IPS DF 4.7 (cell line): ENCODE data around the gene MARK1.

Experiments
- DNase-seq: peaks from one replicate; pipeline ENCODE4 v3.0.0-alpha.2; 2013; ENCODE audit warnings: low spot score; ENCODE audit errors: extremely low read depth

MARK1 gene

GRCh38 chr1:220528679-220529501, 954 bp downstream of the MARK1 start:
- no peak for DNase-seq

DNA sequence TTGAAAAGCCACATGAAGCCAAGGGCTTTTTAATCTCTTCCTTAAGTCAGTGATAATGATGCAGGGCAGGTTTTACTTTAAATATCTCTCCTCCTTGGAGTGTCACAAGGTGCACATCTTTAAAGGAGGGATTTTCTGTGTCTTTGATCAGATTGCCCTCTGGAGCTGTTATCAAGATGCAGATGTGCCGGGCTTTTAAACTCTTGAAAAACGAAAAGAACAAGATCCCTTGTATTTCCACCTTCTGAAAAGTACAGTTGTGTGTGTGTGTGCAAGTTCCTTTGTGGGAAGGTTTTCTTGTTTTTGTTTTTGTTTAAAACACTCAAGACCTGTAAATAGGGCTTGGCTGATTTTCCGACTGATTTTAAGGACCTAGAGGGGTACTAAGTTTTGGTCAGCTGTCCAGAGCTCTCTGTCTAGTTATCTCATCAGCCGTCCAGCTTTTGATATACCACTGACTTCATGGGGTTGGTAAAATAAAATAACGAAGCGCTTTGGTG, 1.6 kb downstream of the MARK1 start:
- DNase-seq: no peak

DNA sequence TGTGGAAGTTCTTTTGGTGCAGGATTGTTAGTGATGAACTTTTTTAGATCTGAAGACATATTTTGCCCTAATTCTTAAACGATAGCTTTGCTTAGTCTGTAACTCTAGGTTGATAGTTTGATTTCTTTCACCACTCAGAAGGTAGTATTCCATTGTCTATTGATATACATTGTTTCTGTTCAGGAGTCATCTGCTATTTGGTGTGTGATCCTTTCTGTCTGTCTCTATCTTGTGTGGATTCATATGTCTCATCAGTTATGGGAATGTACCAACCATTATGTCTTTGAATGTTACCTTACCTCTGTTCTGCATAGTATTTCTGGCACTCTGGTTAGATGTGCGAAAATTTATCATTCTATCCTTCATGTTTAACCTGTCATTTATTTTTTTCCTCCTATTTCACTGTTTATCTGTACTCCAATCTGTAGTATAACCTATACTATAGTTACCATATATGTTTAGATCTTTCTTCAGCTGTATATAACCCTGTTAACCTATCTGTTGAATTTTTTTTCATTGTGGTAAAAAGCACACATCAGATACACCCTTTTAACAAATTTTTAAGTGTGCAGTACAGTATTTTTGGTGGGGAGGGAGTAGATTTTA, 5.7 kb downstream of the MARK1 start:
- DNase-seq: no peak

DNA sequence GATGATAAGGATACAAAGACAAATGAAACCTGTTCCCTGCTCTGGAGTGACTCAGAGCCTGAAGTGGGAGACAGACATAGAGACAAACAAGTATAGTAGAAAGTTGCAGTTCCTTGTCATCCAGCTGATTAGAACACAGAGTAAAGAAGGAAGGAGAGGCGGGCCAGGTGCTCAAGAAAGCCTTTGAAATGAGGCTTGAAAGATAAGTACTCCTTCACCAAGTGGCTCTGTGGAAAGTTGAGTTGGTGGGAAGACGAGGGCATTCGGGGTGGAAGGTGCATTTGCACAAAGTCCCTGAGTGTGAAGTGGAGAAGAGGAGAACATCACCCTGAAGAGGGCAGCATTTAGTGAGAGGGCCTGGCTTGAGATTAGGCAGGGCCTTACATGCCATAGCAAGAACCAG, 17.0 kb downstream of the MARK1 start:
- DNase-seq: no peak

DNA sequence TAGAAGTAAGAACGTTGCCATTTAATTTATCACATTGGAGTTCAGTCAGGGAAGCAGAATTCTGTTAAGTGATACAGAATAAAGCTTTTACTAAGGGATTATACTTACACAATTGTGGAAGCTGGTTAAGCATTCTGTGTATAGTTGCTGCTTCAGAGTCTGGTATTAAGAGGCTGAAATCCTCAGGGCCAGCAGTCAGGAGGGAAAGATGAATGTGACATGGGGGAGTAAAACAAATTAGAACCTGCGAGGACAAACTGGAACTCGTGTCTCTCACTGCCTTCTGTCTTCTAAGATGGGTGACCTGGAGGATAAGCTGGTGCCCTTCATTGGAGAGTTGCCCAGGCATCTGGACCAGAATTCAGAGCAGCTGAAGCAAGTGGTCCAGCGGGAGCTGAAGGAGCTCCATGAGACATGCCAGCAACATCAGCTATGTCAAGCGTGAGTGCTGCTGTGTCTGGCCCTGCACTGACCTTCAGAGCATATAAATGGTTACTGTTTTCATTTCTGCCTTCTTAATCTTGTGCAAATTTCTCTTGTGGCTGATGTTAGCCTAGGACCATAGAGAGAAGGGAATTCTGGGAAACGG, 23.0 kb downstream of the MARK1 start:
- DNase-seq: no peak

- no peak for DNase-seq
Observed at GRCh38 chr1:220551718-220552117, 23.8 kb downstream of the MARK1 start.

DNA sequence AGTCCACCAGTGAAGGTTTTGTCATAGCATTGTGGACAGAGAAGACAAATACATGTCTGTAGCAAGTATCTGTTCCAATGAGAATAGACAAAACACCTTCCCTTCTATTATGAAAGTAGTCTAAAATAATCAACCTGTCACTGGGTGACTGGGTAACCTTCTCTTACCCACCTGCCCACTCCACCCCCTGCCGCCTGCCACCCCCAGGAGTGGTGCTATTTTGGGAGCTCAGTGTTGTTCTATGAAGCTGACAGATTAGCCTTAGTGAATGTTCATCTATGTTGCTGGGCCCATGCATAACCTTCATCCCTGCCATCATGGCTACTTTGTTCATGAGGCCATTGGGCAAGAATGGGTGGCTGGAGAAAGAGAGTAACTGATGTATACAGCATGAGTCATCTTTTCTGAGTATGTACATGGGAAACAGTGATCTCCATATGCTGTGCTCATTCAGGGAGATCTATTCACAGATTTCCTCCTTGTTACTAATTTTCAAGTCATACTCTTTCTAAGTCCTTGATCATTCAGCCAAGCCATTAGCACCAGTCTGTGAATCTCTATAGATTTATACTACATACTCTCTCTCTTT, 24.8 kb downstream of the MARK1 start:
- no peak for DNase-seq

DNA sequence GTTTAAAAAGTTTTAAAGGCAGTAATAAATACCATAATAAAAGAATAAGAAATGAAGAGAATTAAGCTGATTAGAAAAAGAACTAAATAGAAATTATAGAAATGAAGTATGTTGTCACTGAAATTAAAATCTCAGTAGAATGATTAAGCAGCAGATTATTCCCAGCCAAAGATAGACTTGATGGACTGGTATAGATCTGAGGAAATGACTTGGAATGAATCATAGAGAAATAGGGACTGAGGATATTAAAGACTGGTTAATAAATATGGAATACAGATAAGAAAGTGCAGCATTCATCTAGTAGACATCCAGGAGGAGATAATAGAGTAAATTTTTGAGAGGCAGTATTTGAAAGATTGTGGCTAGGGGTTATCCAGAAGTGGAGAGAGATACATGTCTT, 28.7 kb downstream of the MARK1 start:
- no peak for DNase-seq

DNA sequence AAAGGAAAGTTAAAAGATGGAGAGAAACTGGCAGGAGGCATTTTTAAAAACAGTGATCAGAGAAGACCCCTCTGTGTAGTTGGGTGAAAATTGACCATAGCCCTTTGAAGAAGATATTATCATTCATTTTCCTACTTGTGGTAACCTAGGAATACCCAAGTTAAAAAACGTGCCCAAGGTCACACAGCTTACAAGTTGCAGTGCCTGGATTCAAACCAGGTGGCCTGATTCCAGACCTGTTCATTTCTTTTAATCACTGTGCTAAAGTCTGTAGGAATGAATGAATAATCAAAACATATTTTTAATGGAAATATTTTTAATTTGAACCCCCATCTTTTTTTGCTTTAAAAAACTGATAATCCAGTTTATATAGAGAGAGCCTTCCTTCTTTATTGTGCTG, 35.6 kb downstream of the MARK1 start:
- DNase-seq: no peak

DNA sequence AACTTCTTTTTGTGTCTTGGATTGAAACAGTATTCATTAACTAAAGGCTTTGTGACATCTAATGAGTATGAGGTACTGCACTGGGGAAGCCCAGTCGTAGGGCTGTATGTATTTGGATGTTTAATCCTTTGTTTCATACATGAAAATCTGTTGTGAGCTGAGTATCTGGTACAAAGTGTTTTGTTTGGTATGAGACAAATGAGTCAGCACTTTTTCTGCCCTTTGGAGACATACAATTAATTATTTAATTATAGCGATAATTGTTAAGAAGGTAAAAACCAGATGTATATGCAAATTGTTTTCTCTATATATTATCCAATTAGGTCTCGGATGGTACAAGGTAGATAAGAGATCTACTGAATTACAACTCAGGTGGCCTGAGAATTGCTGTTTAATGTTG, 36.3 kb downstream of the MARK1 start:
- no peak for DNase-seq

DNA sequence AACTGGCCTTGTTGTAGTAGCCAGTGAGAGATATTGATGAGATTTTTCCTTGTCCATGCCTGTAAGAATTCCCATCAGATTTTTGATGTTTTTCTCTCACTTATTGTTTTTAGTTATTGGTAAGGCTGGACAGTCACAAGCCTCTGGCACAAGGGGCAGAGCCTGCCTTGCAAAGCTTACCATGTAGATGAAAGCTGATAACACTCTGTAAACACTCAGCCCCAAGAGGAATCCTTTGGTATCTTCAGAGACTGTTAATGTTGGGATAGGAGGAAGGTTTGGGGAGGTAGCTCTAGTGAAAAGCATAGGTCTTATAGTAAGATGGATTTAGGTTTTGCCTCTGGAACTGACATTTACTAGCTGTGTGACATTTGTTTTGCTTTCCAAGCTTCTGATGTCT, 37.7 kb downstream of the MARK1 start:
- no peak for DNase-seq

GRCh38 chr1:220566869-220567268, 38.9 kb downstream of the MARK1 start:
- DNase-seq: no peak

DNA sequence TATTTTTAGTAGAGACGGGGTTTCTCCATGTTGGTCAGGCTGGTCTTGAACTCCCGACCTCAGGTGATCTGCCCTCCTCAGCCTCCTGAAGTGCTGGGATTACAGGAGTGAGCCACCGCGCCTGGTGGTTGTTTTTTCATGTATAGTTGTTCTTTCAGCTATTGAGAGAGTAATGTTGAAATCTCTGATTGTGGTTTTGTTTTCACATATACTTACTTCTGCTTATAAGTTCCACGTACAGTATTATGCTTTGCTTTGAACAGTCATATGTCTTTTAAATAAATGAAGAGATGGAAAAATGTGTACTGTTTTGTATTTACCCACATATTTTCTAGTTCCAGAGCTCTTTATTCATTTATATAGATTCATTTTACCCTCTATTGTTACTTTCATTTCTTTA, 44.5 kb downstream of the MARK1 start:
- no peak for DNase-seq

GRCh38 chr1:220573836-220574235, 45.9 kb downstream of the MARK1 start:
- no peak for DNase-seq

GRCh38 chr1:220575718-220576497, 48.0 kb downstream of the MARK1 start:
- no peak for DNase-seq

- DNase-seq: no peak
Observed at GRCh38 chr1:220577926-220578325, 50.0 kb downstream of the MARK1 start.

DNA sequence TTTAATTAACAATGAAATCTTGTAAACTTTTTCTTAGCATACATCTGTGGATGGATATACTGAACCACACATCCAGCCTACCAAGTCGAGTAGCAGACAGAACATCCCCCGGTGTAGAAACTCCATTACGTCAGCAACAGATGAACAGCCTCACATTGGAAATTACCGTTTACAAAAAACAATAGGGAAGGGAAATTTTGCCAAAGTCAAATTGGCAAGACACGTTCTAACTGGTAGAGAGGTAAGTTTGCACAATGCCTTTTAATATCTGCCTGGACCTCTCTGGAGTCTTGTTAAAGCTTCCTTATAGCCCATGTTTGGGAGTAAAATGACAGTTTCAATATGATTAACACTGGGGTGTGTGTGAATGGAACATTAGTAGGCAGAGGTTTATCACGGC, 51.4 kb downstream of the MARK1 start:
- DNase-seq: no peak

DNA sequence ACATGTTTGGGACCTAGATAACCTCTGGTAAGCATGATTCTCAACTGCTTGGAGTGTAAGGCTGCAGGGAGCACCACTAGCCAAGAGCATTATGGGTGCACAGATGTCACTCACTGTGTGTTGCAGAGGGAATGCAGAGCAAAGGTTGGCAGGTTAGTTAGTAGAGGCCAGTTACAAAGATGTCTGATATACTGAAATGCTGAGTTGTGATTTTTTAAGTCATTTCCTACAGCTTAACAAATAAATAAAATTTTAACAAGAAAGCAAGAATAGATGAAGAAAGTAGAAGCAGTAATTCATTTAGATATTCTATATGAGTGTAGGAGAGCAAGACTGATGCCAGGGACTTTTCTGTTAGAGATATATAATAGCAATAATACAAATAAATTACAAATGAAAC, 64.8 kb downstream of the MARK1 start:
- no peak for DNase-seq

- no peak for DNase-seq
Observed at GRCh38 chr1:220594356-220594755, 66.4 kb downstream of the MARK1 start.

DNA sequence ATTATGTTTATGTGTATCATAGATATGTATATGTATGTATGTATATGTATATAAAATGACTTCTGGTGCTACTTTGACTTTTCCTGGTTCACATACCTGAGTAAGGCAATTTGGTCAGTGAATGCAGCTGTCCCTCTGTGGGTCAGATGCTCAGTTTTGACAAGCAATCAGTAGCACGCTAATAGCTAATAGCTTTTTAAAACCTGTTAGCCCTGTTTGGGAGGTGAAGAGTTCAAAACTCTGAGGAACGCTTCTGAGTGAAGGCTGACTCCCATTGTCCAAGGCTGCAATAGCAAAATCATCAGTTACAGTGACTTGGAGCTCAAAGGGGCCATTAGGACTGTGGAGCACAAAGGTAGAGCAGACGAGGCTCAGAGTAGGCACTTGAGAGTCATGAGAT, 67.2 kb downstream of the MARK1 start:
- no peak for DNase-seq

DNA sequence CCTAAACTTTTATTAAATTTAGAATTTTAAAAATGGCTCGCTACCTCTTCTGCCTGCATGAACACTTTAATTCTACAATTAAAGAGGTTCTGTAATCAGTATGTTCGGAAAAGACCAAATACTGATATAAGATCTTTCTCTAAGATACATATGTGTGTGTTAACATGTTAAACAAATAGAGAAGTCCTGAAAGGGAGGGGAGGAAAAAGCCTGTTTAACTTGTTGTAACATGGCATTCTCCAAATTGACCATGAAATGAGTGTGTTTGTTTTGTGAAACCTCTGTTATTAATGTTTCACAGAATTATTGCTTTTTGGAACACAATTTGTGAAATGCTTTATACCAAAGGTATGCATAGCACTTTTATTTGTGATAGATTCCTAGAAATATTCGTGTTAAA, 77.0 kb downstream of the MARK1 start:
- DNase-seq: no peak
